HepG2 (cell line): ENCODE results near the gene LDAF1. TPM values are rescaled to one million over a fixed set of nuclear protein-coding genes. Genes with fewer than 3 reads are reported as not detected.

Source experiments
- AHDC1 ChIP-seq: sonication (generic); formaldehyde crosslinking; IDR thresholded peaks from 2 replicates; pipeline ENCODE4 v1.5.1; 2020; ENCODE audit warnings: mild to moderate bottlenecking, missing genetic modification reagents, borderline replicate concordance
- CEBPG ChIP-seq: IDR thresholded peaks from 2 replicates; pipeline ENCODE4 v1.6.1; 2016
- CREB1 ChIP-seq, 2 experiments: fragments of 450-650 bp in 1 of 2; IDR thresholded peaks; 2 replicates each; pipeline ENCODE4 v1.6.1; 2016 to 2017; ENCODE audit warnings: control low read depth in 1 of 2, mild to moderate bottlenecking in 1 of 2, missing compliant biosample characterization in 1 of 2, missing genetic modification characterization in 1 of 2
- CTCF ChIP-seq: sonication (generic); formaldehyde crosslinking; IDR thresholded peaks from 2 replicates; pipeline ENCODE4 v1.5.0; 2020; ENCODE audit warnings: mild to moderate bottlenecking, missing genetic modification reagents, moderate library complexity
- IRF2 ChIP-seq: IDR thresholded peaks from 2 replicates; pipeline ENCODE4 v1.6.1; 2018; ENCODE audit warnings: missing genetic modification reagents, missing compliant biosample characterization
- KAT2B ChIP-seq: fragments of 150-350 bp; IDR thresholded peaks from 2 replicates; pipeline ENCODE4 v1.6.1; 2014; ENCODE audit warnings: low read depth, low read length, borderline replicate concordance
- KDM6A ChIP-seq: IDR thresholded peaks from 2 replicates; pipeline ENCODE4 v1.6.1; 2016; ENCODE audit warnings: low read depth
- PHF8 ChIP-seq: sonication (generic); formaldehyde crosslinking; IDR thresholded peaks from 2 replicates; pipeline ENCODE4 v1.5.0; 2020; ENCODE audit warnings: missing genetic modification reagents
- RAD21 ChIP-seq: fragments of 450-650 bp; formaldehyde crosslinking; IDR thresholded peaks from 2 replicates; pipeline ENCODE4 v1.5.0; 2020; ENCODE audit warnings: mild to moderate bottlenecking
- SMC3 ChIP-seq: IDR thresholded peaks from 2 replicates; pipeline ENCODE4 v1.6.1; 2011; ENCODE audit warnings: low read length, improper control_type of control experiment
- SP4 ChIP-seq: sonication (generic); formaldehyde crosslinking; IDR thresholded peaks from 2 replicates; pipeline ENCODE4 v1.8.1; 2023; ENCODE audit warnings: mild to moderate bottlenecking, missing genetic modification reagents
- SRF ChIP-seq: IDR thresholded peaks from 2 replicates; pipeline ENCODE4 v1.6.1; 2011; ENCODE audit warnings: mild to moderate bottlenecking, low read depth, low read length, moderate library complexity
- TSC22D2 ChIP-seq: sonication (generic); formaldehyde crosslinking; IDR thresholded peaks from 2 replicates; pipeline ENCODE4 v1.5.1; 2020; ENCODE audit warnings: missing genetic modification reagents, mild to moderate bottlenecking, borderline replicate concordance
- YEATS2 ChIP-seq: sonication (generic); formaldehyde crosslinking; IDR thresholded peaks from 2 replicates; pipeline ENCODE4 v1.4.0; 2020; ENCODE audit warnings: missing genetic modification reagents, borderline replicate concordance
- ZBED4 ChIP-seq: sonication (generic); formaldehyde crosslinking; IDR thresholded peaks from 2 replicates; pipeline ENCODE4 v1.4.0; 2020; ENCODE audit warnings: missing genetic modification reagents, borderline replicate concordance
- ZNF124 ChIP-seq: sonication (generic); formaldehyde crosslinking; IDR thresholded peaks from 2 replicates; pipeline ENCODE4 v1.4.0; 2020; ENCODE audit warnings: missing genetic modification reagents
- ZNF225 ChIP-seq: sonication (generic); formaldehyde crosslinking; IDR thresholded peaks from 2 replicates; pipeline ENCODE4 v1.4.0; 2020; ENCODE audit warnings: mild to moderate bottlenecking, missing genetic modification reagents
- ZNF3 ChIP-seq: IDR thresholded peaks from 2 replicates; pipeline ENCODE4 v1.7.0; 2017; ENCODE audit warnings: inconsistent platforms
- ZNF510 ChIP-seq: sonication (generic); formaldehyde crosslinking; IDR thresholded peaks from 2 replicates; pipeline ENCODE4 v1.4.0; 2020; ENCODE audit warnings: low read depth, mild to moderate bottlenecking, missing genetic modification reagents
- ZSCAN31 ChIP-seq: sonication (generic); formaldehyde crosslinking; IDR thresholded peaks from 2 replicates; pipeline ENCODE4 v1.5.0; 2020; ENCODE audit warnings: low read depth, mild to moderate bottlenecking, missing genetic modification reagents
- polyA plus RNA-seq, 8 experiments: library from polyadenylated mRNA; depleted of rRNA in 3 of 8; stranded (reverse) in 7 of 8; unstranded in 1 of 8; fragments of >200 nt; fragmentation: Illumina TruSeq in 4 of 8; extraction: Trizol in 4 of 8; gene quantifications; 2 replicates each; pipeline versions ENCODE4 v1.2.1 to v1.2.3, GENCODE V29; 2011 to 2016; ENCODE audit warnings: low read depth in 4 of 8, missing spikeins in 1 of 8, mixed read lengths in 1 of 8; ENCODE audit not compliant: insufficient read depth in 1 of 8
- total RNA-seq, 5 experiments: library from RNA; depleted of rRNA; stranded (reverse); fragments of >200 nt; fragmentation: Illumina TruSeq; extraction: Trizol; gene quantifications; 2 replicates each; pipeline ENCODE4 v1.2.3, GENCODE V29; 2016; ENCODE audit warnings: low read depth in 1 of 5

The LDAF1 gene
- total and polyA plus RNA-seq, 2 of the 13 experiments (the other 11 are each of a cell fraction or from before 2014, with no cell fraction given), result 6.3 to 7.5 TPM

- TF ChIP-seq AHDC1 (no peak), CREB1 (IDR thresholded peaks at IDR 0.05) (0 out of 2 replicates have a peak, but pooled peaks have one; percentile 25), CREB1 (CRISPR knock-in tag; IDR thresholded peaks at IDR 0.05) (no peak), CEBPG (CRISPR knock-in tag) (0 out of 2 replicates have a peak, but pooled peaks have one; percentile 13), SMC3 (peak; percentile 94), SRF (peak; percentile 90), KAT2B (no peak), ZNF3 (CRISPR knock-in tag) (no peak), RAD21 (CRISPR knock-in tag) (peak; percentile 96), YEATS2 (CRISPR knock-in tag) (peak; percentile 31; the same call in 1 of the 2 replicates), SP4 (CRISPR knock-in tag) (0 out of 2 replicates have a peak, but pooled peaks have one; percentile 26), ZBED4 (CRISPR knock-in tag) (no peak), PHF8 (no peak), ZNF225 (CRISPR knock-in tag) (no peak), IRF2 (CRISPR knock-in tag) (peak; percentile 26; the same call in 1 of the 2 replicates), ZNF510 (no peak), ZNF124 (0 out of 2 replicates have a peak, but pooled peaks have one; percentile 59), CTCF (CRISPR knock-in tag) (peak; percentile 94), TSC22D2 (CRISPR knock-in tag) (0 out of 2 replicates have a peak, but pooled peaks have one; percentile 30), ZSCAN31 (CRISPR knock-in tag) (no peak), KDM6A (CRISPR knock-in tag) (no peak)
Observed at GRCh38 chr16:21156767-21157467, 1.6 kb upstream of the LDAF1 start (continued).
